Spleen (tissue), 11 donors: Measurements from ENCODE around the gene ADORA1. TPM values are rescaled to one million over a fixed set of nuclear protein-coding genes. Genes with fewer than 3 reads are reported as not detected.

Source experiments
- DNase-seq: peaks from one replicate; pipeline ENCODE4 v3.0.0-alpha.2; 2020
- H3K27ac ChIP-seq, 8 donors: fragments of 200-600 bp; sonication (generic) in 7 of 8; 1 replicate in 4 of 8; 2 replicates in 4 of 8; pipeline versions ENCODE4 v1.5.0 to v1.8.0; 2016 to 2021; ENCODE audit warnings: inconsistent platforms in 4 of 8, mild to moderate bottlenecking in 4 of 8, moderate library complexity in 1 of 8
- H3K27me3 ChIP-seq, 7 donors: fragments of 200-600 bp; sonication (generic) in 6 of 7; replicated peaks in 1 of 7; 1 replicate in 4 of 7; 2 replicates in 3 of 7; pipeline versions ENCODE4 v1.5.0 to v1.8.0; 2016 to 2021; ENCODE audit warnings: inconsistent platforms in 3 of 7, mild to moderate bottlenecking in 1 of 7
- H3K36me3 ChIP-seq, 6 donors: fragments of 200-600 bp; sonication (generic) in 5 of 6; 1 replicate in 4 of 6; 2 replicates in 2 of 6; pipeline versions ENCODE4 v1.5.0 to v1.8.0; 2016 to 2021; ENCODE audit warnings: inconsistent platforms in 2 of 6
- H3K4me1 ChIP-seq, 6 donors: fragments of 200-600 bp; sonication (generic) in 5 of 6; 1 replicate in 3 of 6; 2 replicates in 3 of 6; pipeline versions ENCODE4 v1.5.0 to v1.8.0; 2016 to 2021; ENCODE audit warnings: inconsistent platforms in 3 of 6
- H3K4me3 ChIP-seq, 8 donors: fragments of 200-600 bp; sonication (generic) in 7 of 8; 1 replicate in 4 of 8; 2 replicates in 4 of 8; pipeline versions ENCODE4 v1.5.0 to v1.8.0; 2016 to 2021; ENCODE audit warnings: inconsistent platforms in 4 of 8, mild to moderate bottlenecking in 4 of 8, moderate library complexity in 2 of 8
- H3K9me3 ChIP-seq, 8 donors: fragments of 200-600 bp; sonication (generic) in 7 of 8; 1 replicate in 4 of 8; 2 replicates in 4 of 8; pipeline versions ENCODE4 v1.5.0 to v1.8.0; 2016 to 2021; ENCODE audit warnings: inconsistent platforms in 4 of 8
- CTCF ChIP-seq, 11 experiments: fragments of 200-600 bp in 7 of 11; fragments of 450-650 bp in 4 of 11; sonication (generic) in 4 of 11; IDR thresholded peaks in 8 of 11; conservative IDR thresholded peaks in 3 of 11; 1 replicate in 7 of 11; 2 replicates in 4 of 11; pipeline versions ENCODE4 v1.4.0 to v1.8.0; 2016 to 2021; ENCODE audit warnings: antibody characterized with exemption in 11 of 11, inconsistent platforms in 4 of 11, mild to moderate bottlenecking in 1 of 11
- POLR2A ChIP-seq, 3 donors: fragments of 450-650 bp; IDR thresholded peaks; one replicate each; pipeline ENCODE4 v1.5.1; 2017; ENCODE audit warnings: antibody characterized with exemption in 3 of 3, mild to moderate bottlenecking in 1 of 3
- POLR2AphosphoS5 ChIP-seq, 3 donors: sonication (generic); formaldehyde crosslinking; IDR thresholded peaks; one replicate each; pipeline ENCODE4 v1.5.1; 2017; ENCODE audit warnings: antibody characterized with exemption in 3 of 3
- WGBS, 5 donors: extraction: QIAGEN DNeasy Blood & Tissue Kit in 3 of 5; methylation state at CpG; one replicate each; pipeline versions ENCODE4 v1.1.5 to v1.1.7; 2013 to 2018; 5-methylcytosine and 5-hydroxymethylcytosine counted together
- intact Hi-C: fragments of 100-400 bp; cut with DNase I; formaldehyde crosslinking; loops from one replicate; pipeline ENCODE4 v1.15.0; 2023; ENCODE audit warnings: low total_unique reads
- polyA plus RNA-seq, 3 donors: library from polyadenylated mRNA; stranded (reverse); fragments of 200-250 nt; gene quantifications; one replicate each; pipeline ENCODE4 v1.2.1, GENCODE V29; 2013
- total RNA-seq, 7 donors: library from RNA; depleted of rRNA in 3 of 7; stranded (reverse); fragments of >200 nt in 3 of 7; fragmentation: NEBNext Ultra II Directional in 4 of 7; extraction: Animal tissue kit (Norgen Biotek cat#: 25700) in 4 of 7; gene quantifications; one replicate each; pipeline versions ENCODE4 v1.1.0 to v1.2.1, GENCODE V29; 2016 to 2021
- donor health status: healthy with polysubstance abuse.
- donor health status: DM: no; HTN: no; CAD: no; lungs with moderate emphysema.
- donor health status: DM: no; HTN: no; CAD: no.
- donor health status: Bipolar disorder and iron deficiency.
- donor health status: healthy.
- donor health status: DM: no; HTN: no; CAD: no.
- donor health status: DM: yes; HTN: yes; CAD: no.

The ADORA1 gene
- total and polyA plus RNA-seq, 10 donors, result 0.37 to 13.5 (median 5.3) TPM

DNA sequence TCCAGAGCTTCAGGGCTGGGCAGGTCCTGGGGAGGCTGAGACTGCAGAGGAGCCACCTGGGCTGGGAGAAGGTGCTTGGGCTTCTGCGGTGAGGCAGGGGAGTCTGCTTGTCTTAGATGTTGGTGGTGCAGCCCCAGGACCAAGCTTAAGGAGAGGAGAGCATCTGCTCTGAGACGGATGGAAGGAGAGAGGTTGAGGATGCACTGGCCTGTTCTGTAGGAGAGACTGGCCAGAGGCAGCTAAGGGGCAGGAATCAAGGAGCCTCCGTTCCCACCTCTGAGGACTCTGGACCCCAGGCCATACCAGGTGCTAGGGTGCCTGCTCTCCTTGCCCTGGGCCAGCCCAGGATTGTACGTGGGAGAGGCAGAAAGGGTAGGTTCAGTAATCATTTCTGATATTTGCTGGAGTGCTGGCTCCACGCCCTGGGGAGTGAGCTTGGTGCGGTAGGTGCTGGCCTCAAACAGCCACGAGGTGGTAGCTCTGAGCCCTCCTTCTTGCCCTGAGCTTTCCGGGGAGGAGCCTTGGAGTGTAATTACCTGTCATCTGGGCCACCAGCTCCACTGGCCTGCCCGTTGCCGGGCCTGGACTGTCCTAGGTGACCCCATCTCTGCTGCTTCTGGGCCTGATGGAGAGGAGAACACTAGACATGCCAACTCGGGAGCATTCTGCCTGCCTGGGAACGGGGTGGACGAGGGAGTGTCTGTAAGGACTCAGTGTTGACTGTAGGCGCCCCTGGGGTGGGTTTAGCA lies 38.8 kb downstream of the ADORA1 start:
- WGBS, 5 donors, result 59 to 76% (median 63%) methylated on average over 11 to 14 of the region's 14 CpGs
- TF ChIP-seq CTCF (IDR thresholded peaks at IDR 0.05 in 8 of 11, conservative IDR thresholded peaks at IDR 0.05 in 3 of 11), result no peak
- TF ChIP-seq POLR2A (IDR thresholded peaks at IDR 0.05), result no peak
- no peak for TF ChIP-seq POLR2AphosphoS5 (IDR thresholded peaks at IDR 0.05)
- peak; percentile 51 for DNase-seq

DNA sequence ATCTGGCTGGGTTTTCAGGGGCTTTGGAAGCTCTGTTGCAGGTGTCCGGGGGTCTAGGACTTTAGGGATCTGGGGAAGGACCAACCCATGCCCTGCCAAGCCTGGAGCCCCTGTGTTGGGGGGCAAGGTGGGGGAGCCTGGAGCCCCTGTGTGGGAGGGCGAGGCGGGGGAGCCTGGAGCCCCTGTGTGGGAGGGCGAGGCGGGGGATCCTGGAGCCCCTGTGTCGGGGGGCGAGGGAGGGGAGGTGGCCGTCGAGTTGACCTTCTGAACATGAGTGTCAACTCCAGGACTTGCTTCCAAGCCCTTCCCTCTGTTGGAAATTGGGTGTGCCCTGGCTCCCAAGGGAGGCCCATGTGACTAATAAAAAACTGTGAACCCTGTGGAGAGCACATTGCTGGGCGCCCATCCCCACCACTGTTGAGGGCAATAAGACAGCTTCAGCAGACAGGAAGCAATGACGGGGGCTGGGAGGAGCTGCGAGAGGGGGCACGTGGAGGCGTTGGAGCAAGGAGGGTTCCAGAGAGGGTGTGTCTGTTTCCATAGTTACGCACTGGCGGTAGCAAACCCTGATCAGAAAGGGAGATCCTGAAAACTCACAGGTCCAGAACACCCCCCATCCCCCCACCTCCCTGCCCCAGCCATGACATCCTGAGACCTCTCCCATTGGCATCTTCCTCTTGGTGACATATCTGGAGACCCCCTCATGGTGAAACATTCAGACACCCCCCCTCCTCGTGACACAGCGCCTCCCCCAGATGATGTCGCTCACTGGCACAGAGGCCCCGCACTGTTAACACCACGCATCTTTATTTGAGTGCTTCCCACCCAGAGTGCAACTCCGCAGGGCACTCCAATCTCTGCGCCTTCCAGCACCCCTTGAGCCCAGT lies 39.7 kb downstream of the ADORA1 start:
- 73 to 76% (median 74%) methylated on average over 23 of the region's 23 CpGs for WGBS, 5 donors
- H3K9me3 ChIP-seq, result no peaks in the 10 kb centered on the region
- H3K36me3 ChIP-seq, result peaks cover 0 to 12% (median 0%) of the 10 kb centered on the region in 6 donors
- no peak overlapping the region for H3K4me3 ChIP-seq
- H3K27me3 ChIP-seq, result peaks cover 0 to 53% (median 0%) of the 10 kb centered on the region in 7 donors
- DNase-seq, result no peak
- H3K27ac ChIP-seq, result no peak overlapping the region
- H3K4me1 ChIP-seq, result peaks cover 0 to 12% (median 0%) of the 10 kb centered on the region in 6 donors
- no peak for TF ChIP-seq POLR2AphosphoS5 (IDR thresholded peaks at IDR 0.05)
- TF ChIP-seq POLR2A (IDR thresholded peaks at IDR 0.05), result no peak
- TF ChIP-seq CTCF (IDR thresholded peaks at IDR 0.05 in 8 of 11, conservative IDR thresholded peaks at IDR 0.05 in 3 of 11), result no peak
- intact Hi-C loops, result no loop called here

More for the DNA sequence above, 38.8 kb downstream of the ADORA1 start:
- peaks cover 0 to 10% (median 0%) of the 10 kb centered on the region in 6 donors for H3K4me1 ChIP-seq
- peaks cover 0 to 12% (median 0%) of the 10 kb centered on the region in 6 donors for H3K36me3 ChIP-seq
- H3K4me3 ChIP-seq, result no peak overlapping the region
- no peaks in the 10 kb centered on the region for H3K9me3 ChIP-seq
- no peak overlapping the region for H3K27ac ChIP-seq
- peaks cover 0 to 54% (median 0%) of the 10 kb centered on the region in 7 donors for H3K27me3 ChIP-seq
- intact Hi-C loops, result no loop called here

DNA sequence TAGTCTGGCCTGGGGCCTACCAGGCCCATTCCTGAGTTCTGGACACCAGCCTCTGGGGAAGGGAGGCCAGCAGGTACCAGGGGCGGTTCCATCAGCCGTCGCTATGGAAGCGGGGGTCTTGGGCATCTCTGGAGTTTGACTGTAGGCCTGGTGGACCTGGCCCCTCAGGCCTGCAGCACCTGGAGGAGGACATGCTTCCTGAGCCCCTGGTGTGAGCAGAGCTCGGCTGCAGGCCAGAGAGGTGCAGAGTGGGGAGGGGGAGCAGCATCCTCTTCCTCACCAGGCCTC lies 40.3 kb downstream of the ADORA1 start:
- no peak for DNase-seq
- intact Hi-C loops, result no loop called here
- H3K36me3 ChIP-seq, result peaks cover 0 to 12% (median 0%) of the 10 kb centered on the region in 6 donors
- peaks cover 0 to 17% (median 3%) of the 10 kb centered on the region in 6 donors for H3K4me1 ChIP-seq
- WGBS, 5 donors, result 84 to 89% (median 87%) methylated on average over 5 of the region's 5 CpGs; no CpG with 5 or more reads in 1 of the 5 donors
- H3K9me3 ChIP-seq, result no peaks in the 10 kb centered on the region
- TF ChIP-seq POLR2A (IDR thresholded peaks at IDR 0.05) (no peak), POLR2AphosphoS5 (IDR thresholded peaks at IDR 0.05) (no peak), CTCF (IDR thresholded peaks at IDR 0.05 in 8 of 11, conservative IDR thresholded peaks at IDR 0.05 in 3 of 11) (no peak)
- peaks cover 0 to 55% (median 0%) of the 10 kb centered on the region in 7 donors for H3K27me3 ChIP-seq
- H3K27ac ChIP-seq, result no peak overlapping the region
- H3K4me3 ChIP-seq, result no peak overlapping the region
